Activated T-cell treated with anti-CD3 and anti-CD28 coated beads for 48 hours (primary cell): ENCODE results near the gene BSDC1.
"Not testable (repeated sequence)": the region's sequence is repeated elsewhere in the genome, so short reads cannot be mapped to it uniquely, and the experiment has no call there.

ENCODE experiments used
- DNase-seq: peaks from one replicate; pipeline ENCODE4 v3.0.0-alpha.2; 2020; ENCODE audit warnings: low read depth

BSDC1 gene

GRCh38 chr1:32357614-32358013 is 36.6 kb downstream of the BSDC1 start:
- no peak for DNase-seq

GRCh38 chr1:32356478-32356877 is 37.8 kb downstream of the BSDC1 start:
- no peak for DNase-seq

DNA sequence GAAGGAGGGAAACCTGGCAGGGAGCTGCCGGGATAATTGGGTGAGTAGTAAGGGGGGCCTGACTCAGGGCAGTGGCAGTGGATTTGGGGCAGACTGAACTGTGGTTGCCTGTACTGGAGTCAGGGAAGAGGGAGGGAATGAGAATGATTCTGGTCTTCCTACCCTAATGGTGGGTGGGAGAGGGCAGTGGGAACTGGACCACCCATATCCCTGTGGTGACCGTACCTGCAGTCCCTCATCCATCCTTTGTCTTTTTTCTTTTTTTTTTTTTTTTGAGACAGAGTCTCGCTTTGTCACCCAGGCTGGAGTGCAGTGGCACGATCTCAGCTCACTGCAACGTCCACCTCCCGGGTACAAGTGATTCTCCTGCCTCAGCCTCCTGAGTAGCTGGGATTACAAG is 38.5 kb downstream of the BSDC1 start:
- DNase-seq = not testable (repeated sequence)

GRCh38 chr1:32353886-32354570 is 40.2 kb downstream of the BSDC1 start:
- DNase-seq = no peak

- DNase-seq = no peak
Measured at GRCh38 chr1:32353431-32353830, 40.8 kb downstream of the BSDC1 start.

GRCh38 chr1:32352831-32353383 is 41.3 kb downstream of the BSDC1 start:
- no peak for DNase-seq

GRCh38 chr1:32352239-32352745 is 41.9 kb downstream of the BSDC1 start:
- DNase-seq = no peak

- DNase-seq = peak; percentile 86
Measured at GRCh38 chr1:32351399-32352238, 42.6 kb downstream of the BSDC1 start.

GRCh38 chr1:32350785-32351398 is 43.3 kb downstream of the BSDC1 start:
- peak; percentile 77 for DNase-seq

DNA sequence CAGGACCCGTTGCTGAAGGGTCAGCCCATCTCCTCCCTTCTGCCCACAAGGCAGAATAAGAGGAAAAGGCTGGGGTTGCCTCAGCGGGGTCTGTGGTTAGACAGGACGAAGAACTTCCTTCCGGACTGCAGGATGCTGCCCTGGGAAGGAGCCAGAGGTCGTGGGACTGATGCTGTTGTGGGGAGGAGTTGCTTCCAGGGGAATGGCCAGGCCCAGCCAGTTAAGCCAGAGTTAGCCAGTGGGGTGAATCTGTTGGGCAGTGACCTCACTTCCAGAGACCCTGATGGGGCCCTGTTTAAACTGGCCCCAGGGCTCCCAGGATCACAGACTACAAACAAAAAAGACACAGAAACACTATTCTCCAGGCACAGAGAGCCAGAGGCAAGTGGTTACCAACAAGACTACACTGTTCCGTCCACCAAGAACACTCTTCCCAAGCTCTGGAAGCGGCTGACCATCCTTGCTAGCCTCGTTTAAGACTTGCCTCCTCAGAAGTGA is 45.0 kb downstream of the BSDC1 start:
- no peak for DNase-seq

GRCh38 chr1:32346532-32347157 is 47.6 kb downstream of the BSDC1 start:
- DNase-seq = no peak

GRCh38 chr1:32345289-32345827 is 48.9 kb downstream of the BSDC1 start:
- DNase-seq = no peak

- DNase-seq = no peak
Measured at GRCh38 chr1:32342704-32343103, 51.5 kb downstream of the BSDC1 start.

DNA sequence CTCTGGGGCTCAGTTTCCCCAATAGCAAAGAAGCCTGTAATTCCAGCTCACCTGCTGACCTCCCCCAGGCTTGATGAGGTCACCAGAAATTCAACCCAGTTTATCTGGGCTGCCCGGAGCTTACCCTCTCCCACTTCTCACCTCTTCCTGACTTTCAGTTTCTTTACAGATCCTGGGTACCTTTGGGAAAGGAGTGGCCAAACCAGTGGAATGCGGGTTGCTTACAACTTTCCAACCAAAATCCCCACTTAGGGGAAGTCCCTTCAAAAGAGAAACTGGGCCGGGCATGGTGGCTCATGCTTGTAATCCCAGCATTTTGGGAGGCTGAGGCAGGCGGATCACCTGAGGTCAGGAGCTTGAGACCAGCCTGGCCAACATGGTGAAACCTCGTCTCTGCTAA is 52.3 kb downstream of the BSDC1 start:
- DNase-seq = no peak

DNA sequence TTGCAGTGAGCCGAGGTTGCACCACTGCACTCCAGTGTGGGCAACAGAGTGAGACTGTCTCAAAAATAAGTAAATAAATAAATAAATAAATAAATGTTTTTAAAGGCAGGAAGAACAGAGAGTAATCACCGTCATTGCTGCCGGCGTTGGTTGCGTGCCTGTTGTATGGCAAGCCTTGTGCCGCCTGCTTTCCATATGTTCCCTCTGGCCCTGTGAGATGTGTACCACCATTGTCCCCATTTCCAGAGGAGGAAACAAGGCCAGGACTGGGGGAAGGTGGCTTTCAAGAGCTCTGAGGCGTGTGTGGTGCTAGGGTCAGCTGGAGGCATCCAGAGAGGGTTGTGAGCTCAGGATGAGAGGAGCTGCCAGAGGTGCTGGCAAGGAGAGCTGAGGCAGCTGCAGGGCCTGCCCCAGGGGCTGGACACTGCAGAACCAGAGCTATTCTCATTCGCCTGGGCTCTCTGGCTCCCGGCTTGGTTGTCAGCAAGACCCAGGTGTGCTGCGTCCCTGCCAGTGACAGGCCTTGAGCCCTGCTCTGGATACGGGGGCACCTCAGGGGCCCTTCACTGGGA is 53.0 kb downstream of the BSDC1 start:
- no peak for DNase-seq

- DNase-seq = no peak
Measured at GRCh38 chr1:32339363-32339978, 54.8 kb downstream of the BSDC1 start.

- DNase-seq = no peak
Measured at GRCh38 chr1:32338637-32339145, 55.5 kb downstream of the BSDC1 start.

GRCh38 chr1:32337855-32338636 is 56.2 kb downstream of the BSDC1 start:
- no peak for DNase-seq

GRCh38 chr1:32336963-32337675 is 57.1 kb downstream of the BSDC1 start:
- DNase-seq = peak; percentile 52
